Measurements from ENCODE around the gene EHMT1.
A peak's percentile ranks its signal among the peaks of the same experiment; 100 is the strongest.
"Not testable (repeated sequence)": the region's sequence is repeated elsewhere in the genome, so short reads cannot be mapped to it uniquely, and the experiment has no call there.

EHMT1 gene

GRCh38 chr9:137791947-137792346 lies 173.1 kb downstream of the EHMT1 start:
- no peak for DNase-seq

GRCh38 chr9:137793196-137793841 lies 174.5 kb downstream of the EHMT1 start:
- DNase-seq, result no peak

GRCh38 chr9:137795156-137795666 lies 176.4 kb downstream of the EHMT1 start:
- DNase-seq, result no peak

GRCh38 chr9:137797206-137798120 lies 178.7 kb downstream of the EHMT1 start:
- DNase-seq, result peak in 1 of 2 experiments; percentile 47

- DNase-seq, result no peak
Measured at GRCh38 chr9:137798142-137798541, 179.3 kb downstream of the EHMT1 start.

- peak in 1 of 2 experiments; percentile 52 for DNase-seq
Measured at GRCh38 chr9:137798901-137799629, 180.3 kb downstream of the EHMT1 start.

GRCh38 chr9:137799630-137799983 lies 180.8 kb downstream of the EHMT1 start:
- DNase-seq, result no peak

- no peak for DNase-seq
Measured at GRCh38 chr9:137800196-137801022, 181.6 kb downstream of the EHMT1 start.

- no peak for DNase-seq
Measured at GRCh38 chr9:137801023-137801319, 182.2 kb downstream of the EHMT1 start.

GRCh38 chr9:137802021-137802420 lies 183.2 kb downstream of the EHMT1 start:
- no peak for DNase-seq

- DNase-seq, result no peak
Measured at GRCh38 chr9:137802521-137803243, 183.9 kb downstream of the EHMT1 start.

- DNase-seq, result no peak
Measured at GRCh38 chr9:137804908-137805630, 186.3 kb downstream of the EHMT1 start.

- no peak for DNase-seq
Measured at GRCh38 chr9:137807721-137808703, 189.2 kb downstream of the EHMT1 start.

- no peak for DNase-seq
Measured at GRCh38 chr9:137809040-137809576, 190.3 kb downstream of the EHMT1 start.

- DNase-seq, result not testable (repeated sequence)
Measured at GRCh38 chr9:137809726-137810450, 191.1 kb downstream of the EHMT1 start.

GRCh38 chr9:137811283-137811870 lies 192.6 kb downstream of the EHMT1 start:
- peak in 1 of 2 experiments; percentile 19 for DNase-seq

GRCh38 chr9:137812356-137813023 lies 193.7 kb downstream of the EHMT1 start:
- no peak for DNase-seq

- DNase-seq, result peak; percentile 77 to 91
Measured at GRCh38 chr9:137813167-137813566, 194.4 kb downstream of the EHMT1 start.
